DOHH2 (cell line): ENCODE data around the gene TRPM3.

Experiments
- H3F3A ChIP-seq: fragments of 200-600 bp; sonication (generic), shearing (Covaris generic); 2 replicates; pipeline ENCODE4 v1.6.0; 2016; ENCODE audit warnings: antibody characterized with exemption, mild to moderate bottlenecking; ENCODE audit not compliant: control insufficient read depth, insufficient read depth
- H3K27ac ChIP-seq: fragments of 200-600 bp; sonication (generic); 2 replicates; pipeline ENCODE4 v1.5.1; 2014; ENCODE audit warnings: low read depth, mild to moderate bottlenecking, low read length, moderate library complexity
- H3K27me3 ChIP-seq: fragments of 200-600 bp; sonication (generic); 2 replicates; pipeline ENCODE4 v1.6.1; 2014; ENCODE audit warnings: mild to moderate bottlenecking, low read length, mixed read lengths; ENCODE audit not compliant: control insufficient read depth
- H3K36me3 ChIP-seq: fragments of 200-600 bp; sonication (generic); 2 replicates; pipeline ENCODE4 v1.6.1; 2014; ENCODE audit warnings: mild to moderate bottlenecking, low read length, moderate library complexity, mixed read lengths; ENCODE audit not compliant: control insufficient read depth
- H3K4me1 ChIP-seq: fragments of 200-600 bp; sonication (generic); 2 replicates; pipeline ENCODE4 v1.6.1; 2014; ENCODE audit warnings: mild to moderate bottlenecking, low read length, mixed read lengths; ENCODE audit not compliant: control insufficient read depth
- H3K4me2 ChIP-seq: fragments of 200-600 bp; sonication (generic); 2 replicates; pipeline ENCODE4 v1.6.0; 2014; ENCODE audit warnings: mild to moderate bottlenecking, low read length, moderate library complexity
- H3K4me3 ChIP-seq: fragments of 200-600 bp; sonication (generic); 2 replicates; pipeline ENCODE4 v1.5.1; 2014; ENCODE audit warnings: mild to moderate bottlenecking, low read length, mixed read lengths
- H3K79me2 ChIP-seq: fragments of 200-600 bp; sonication (generic); 2 replicates; pipeline ENCODE4 v1.6.1; 2014; ENCODE audit warnings: mild to moderate bottlenecking, low read length, mixed read lengths; ENCODE audit not compliant: control insufficient read depth
- H3K9me2 ChIP-seq: fragments of 200-600 bp; sonication (generic); replicated peaks from 2 replicates; pipeline ENCODE4 v1.6.1; 2014; ENCODE audit warnings: mild to moderate bottlenecking, low read length, mixed read lengths; ENCODE audit not compliant: control insufficient read depth
- H3K9me3 ChIP-seq: fragments of 200-600 bp; sonication (generic); 2 replicates; pipeline ENCODE4 v1.6.1; 2014; ENCODE audit warnings: antibody characterized with exemption, low read length, mixed read lengths; ENCODE audit not compliant: control insufficient read depth, insufficient read depth
- H4K20me1 ChIP-seq: fragments of 200-600 bp; sonication (generic); 2 replicates; pipeline ENCODE4 v1.6.0; 2014; ENCODE audit warnings: low read depth, mild to moderate bottlenecking, antibody characterized with exemption, low read length, moderate library complexity; ENCODE audit not compliant: control insufficient read depth, insufficient read depth
- EZH2phosphoT487 ChIP-seq: fragments of 200-600 bp; sonication (generic); IDR thresholded peaks from 2 replicates; pipeline ENCODE4 v1.6.1; 2017; ENCODE audit warnings: borderline replicate concordance, mild to moderate bottlenecking, antibody characterized with exemption, low read length, moderate library complexity, mixed read lengths
- TF ChIP-seq, protein P1 (sequence below): fragments of 200-600 bp; sonication (generic); IDR thresholded peaks from one replicate; pipeline ENCODE4 v1.5.1; 2014; ENCODE audit warnings: antibody characterized with exemption, mild to moderate bottlenecking, low read depth, low read length; ENCODE audit not compliant: poor library complexity, severe bottlenecking

The TRPM3 gene

GRCh38 chr9:70551801-70552200, 569.6 kb downstream of the TRPM3 start:
- no peaks in the 10 kb centered on the region for H3K27me3 ChIP-seq
- H3K9me3 ChIP-seq, result no peaks in the 10 kb centered on the region
- no peaks in the 10 kb centered on the region for H3K36me3 ChIP-seq
- H3K4me1 ChIP-seq, result no peaks in the 10 kb centered on the region
- H3K9me2 ChIP-seq, result no peaks in the 10 kb centered on the region
- no peak overlapping the region for H3K27ac ChIP-seq
- TF ChIP-seq, protein P1, sequence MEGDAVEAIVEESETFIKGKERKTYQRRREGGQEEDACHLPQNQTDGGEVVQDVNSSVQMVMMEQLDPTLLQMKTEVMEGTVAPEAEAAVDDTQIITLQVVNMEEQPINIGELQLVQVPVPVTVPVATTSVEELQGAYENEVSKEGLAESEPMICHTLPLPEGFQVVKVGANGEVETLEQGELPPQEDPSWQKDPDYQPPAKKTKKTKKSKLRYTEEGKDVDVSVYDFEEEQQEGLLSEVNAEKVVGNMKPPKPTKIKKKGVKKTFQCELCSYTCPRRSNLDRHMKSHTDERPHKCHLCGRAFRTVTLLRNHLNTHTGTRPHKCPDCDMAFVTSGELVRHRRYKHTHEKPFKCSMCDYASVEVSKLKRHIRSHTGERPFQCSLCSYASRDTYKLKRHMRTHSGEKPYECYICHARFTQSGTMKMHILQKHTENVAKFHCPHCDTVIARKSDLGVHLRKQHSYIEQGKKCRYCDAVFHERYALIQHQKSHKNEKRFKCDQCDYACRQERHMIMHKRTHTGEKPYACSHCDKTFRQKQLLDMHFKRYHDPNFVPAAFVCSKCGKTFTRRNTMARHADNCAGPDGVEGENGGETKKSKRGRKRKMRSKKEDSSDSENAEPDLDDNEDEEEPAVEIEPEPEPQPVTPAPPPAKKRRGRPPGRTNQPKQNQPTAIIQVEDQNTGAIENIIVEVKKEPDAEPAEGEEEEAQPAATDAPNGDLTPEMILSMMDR, result no peak
- TF ChIP-seq EZH2phosphoT487, result no peak
- H3K4me3 ChIP-seq, result no peak overlapping the region
- no peak overlapping the region for H3K4me2 ChIP-seq
- no peaks in the 10 kb centered on the region for H3K79me2 ChIP-seq
- H4K20me1 ChIP-seq, result no peaks in the 10 kb centered on the region
- H3F3A ChIP-seq, result no peaks in the 10 kb centered on the region

GRCh38 chr9:70551396-70551795, 570.0 kb downstream of the TRPM3 start:
- Histone ChIP-seq H3K4me2 (no peak overlapping the region), H3K79me2 (no peaks in the 10 kb centered on the region), H3K27ac (no peak overlapping the region), H3K9me2 (no peaks in the 10 kb centered on the region), H3K4me1 (no peaks in the 10 kb centered on the region), H3K4me3 (no peak overlapping the region), H3K9me3 (no peaks in the 10 kb centered on the region), H3K27me3 (no peaks in the 10 kb centered on the region), H3F3A (no peaks in the 10 kb centered on the region), H4K20me1 (no peaks in the 10 kb centered on the region), H3K36me3 (no peaks in the 10 kb centered on the region)
- TF ChIP-seq EZH2phosphoT487, result no peak
- TF ChIP-seq, protein P1, result no peak

DNA sequence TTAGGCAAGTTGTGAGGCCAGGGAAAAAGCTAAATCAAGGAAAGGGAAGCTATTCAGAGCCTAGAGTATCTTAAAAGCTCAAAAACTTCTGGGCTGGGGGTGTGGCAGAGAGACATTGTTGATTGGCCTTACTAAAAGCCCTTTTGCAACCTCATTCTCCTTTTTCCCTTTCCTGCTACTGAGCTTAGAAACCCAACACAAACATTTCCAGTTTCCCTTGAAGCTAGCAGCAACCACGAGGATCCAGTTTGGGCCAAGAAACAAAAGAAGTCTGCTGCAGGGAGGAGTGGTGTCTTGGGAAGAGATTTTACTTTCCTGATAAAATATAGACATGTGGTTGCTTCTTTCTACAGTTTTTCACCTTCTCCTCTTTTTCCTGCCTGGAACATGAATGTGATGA, 571.5 kb downstream of the TRPM3 start:
- Histone ChIP-seq H3K4me2 (no peak overlapping the region), H3K36me3 (no peaks in the 10 kb centered on the region), H3K27ac (no peak overlapping the region), H3K4me3 (no peak overlapping the region), H3K4me1 (no peaks in the 10 kb centered on the region), H4K20me1 (no peaks in the 10 kb centered on the region), H3F3A (no peaks in the 10 kb centered on the region), H3K9me2 (no peaks in the 10 kb centered on the region), H3K27me3 (no peaks in the 10 kb centered on the region), H3K9me3 (no peaks in the 10 kb centered on the region), H3K79me2 (no peaks in the 10 kb centered on the region)
- no peak for TF ChIP-seq EZH2phosphoT487
- TF ChIP-seq, protein P1, result no peak
